ENCODE measurements around the gene CEP131.

DNA sequence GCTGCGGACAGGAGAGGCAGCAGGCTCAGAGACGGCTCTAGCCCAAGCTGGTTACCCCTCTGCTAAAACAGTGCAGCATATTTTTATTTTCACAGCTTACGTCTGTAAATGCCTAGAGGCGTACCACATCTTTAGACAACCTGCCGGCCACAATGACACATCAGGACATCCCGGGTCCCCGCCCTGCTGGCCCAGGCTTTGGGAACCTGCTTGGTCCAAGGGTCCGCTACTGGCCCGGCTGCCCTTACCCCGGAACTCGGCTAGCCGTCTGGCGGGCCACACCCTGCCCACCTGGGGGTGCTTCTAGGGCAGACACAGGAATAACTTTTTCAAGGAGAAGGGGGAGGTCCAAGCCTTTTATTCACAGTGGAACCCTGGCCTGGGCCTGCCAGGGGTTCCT is 4.3 kb downstream of the CEP131 start:
- TF ChIP-seq POLR2A (IDR thresholded peaks at IDR 0.05): no peak
- TF ChIP-seq CTCF (IDR thresholded peaks at IDR 0.05): no peak

All from body of pancreas (tissue), 4 donors.